Umbilical cord (tissue), 2 donors: ENCODE measurements around the gene THSD4. TPM values are rescaled to one million over a fixed set of nuclear protein-coding genes. Genes with fewer than 3 reads are reported as not detected.
"Not testable (repeated sequence)": the region's sequence is repeated elsewhere in the genome, so short reads cannot be mapped to it uniquely, and the experiment has no call there.

ENCODE experiments used
- DNase-seq: peaks from one replicate; pipeline ENCODE4 v3.0.0-alpha.2; 2015; ENCODE audit warnings: low spot score
- total RNA-seq: library from RNA; depleted of rRNA; stranded (reverse); fragments of >200 nt; gene quantifications from one replicate; pipeline ENCODE4 v1.2.3, GENCODE V29; 2014; ENCODE audit warnings: low replicate concordance; ENCODE audit not compliant: insufficient read depth

The THSD4 gene
- total RNA-seq, 1 donor from 2014 or later: 9.1 TPM

DNA sequence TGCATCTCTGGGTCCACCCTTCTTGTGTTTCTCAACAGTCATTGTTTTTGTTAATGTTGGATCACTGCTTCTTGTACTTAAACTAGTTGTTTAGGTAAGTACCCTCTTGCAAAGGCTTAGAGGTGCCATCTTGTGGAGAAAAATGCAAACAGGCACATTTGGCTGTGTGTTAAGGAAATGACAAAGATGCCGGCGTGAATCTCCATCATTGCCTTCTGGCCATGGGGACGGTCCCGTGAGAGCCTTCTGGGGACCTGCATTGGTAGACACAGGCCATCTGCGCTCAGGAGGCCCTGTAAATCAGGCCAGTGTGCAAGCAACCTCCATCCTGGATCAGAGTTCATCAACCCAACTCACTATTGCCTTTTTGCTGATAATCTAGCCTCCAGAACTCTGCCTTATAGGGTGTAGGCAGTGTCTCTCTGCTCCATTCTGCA is 536.5 kb downstream of the THSD4 start:
- DNase-seq: peak; percentile 69

DNA sequence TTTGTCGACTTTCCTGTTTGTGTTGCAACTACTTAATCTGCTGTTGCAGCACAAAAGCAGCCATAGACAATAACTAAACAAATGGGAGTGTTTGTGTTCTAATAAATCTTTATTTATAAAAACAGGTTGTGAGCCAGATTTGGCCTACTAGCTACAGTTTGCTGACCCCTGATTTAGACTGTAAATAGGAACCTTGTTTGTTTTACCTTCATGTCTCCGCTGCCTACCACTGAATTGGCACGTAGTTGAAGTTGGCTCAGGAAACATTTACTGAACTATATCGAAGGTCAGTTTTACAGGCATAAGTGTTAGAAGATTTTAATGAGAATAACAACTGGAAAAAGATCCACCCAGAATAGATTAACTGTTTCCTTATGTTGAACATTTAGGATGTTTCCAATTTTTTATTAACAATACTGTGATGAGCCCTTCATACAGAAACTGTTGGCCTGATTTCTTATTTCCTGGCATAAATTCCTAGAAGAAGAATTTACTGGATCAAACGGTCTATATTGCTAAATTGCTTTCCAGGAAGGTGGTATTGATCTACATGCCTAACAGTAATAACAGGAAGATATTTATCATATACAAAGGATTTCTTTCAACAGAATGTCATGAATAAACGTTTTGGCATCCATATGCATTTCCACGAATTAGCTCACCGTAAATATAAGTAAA is 538.9 kb downstream of the THSD4 start:
- DNase-seq: no peak

DNA sequence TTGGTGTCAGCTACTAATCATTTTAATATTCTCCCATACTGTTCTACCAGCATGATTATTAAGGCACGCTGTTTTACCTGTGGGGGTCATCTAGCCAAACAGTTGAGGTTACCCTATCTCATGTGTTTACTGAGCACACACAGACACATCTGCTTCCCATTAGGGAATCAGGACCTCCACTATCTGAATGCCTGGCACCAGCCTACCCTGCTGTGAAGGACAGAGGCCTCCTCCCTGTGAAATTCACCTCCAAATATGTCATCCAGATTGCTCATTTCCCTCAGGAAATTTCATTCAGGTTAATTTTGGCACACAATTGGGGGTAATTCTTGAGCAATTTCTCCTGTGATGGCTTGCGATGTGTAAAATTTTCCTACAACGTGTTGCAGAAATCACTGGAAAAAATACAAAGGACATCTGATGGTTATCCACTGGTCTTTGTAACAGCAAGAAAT is 539.5 kb downstream of the THSD4 start:
- no peak for DNase-seq

DNA sequence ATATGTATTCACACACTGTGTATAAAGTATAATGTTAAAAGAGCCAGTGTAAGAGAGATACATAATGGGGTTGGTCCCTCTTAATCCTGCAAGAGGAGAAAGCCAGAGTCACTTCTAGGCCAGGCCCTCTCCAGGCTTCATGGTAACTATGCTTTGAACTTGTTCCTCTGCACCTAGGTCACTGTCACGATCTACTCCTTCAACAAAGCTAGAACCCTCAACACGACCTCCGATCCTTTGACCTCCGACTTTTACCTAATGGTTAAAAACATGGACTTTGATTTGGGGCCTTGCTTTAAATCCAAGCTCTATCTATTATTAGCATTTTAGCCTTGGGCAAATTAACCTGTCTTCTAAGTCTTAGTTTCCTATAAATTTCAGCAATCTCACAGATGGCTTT is 541.2 kb downstream of the THSD4 start:
- no peak for DNase-seq

DNA sequence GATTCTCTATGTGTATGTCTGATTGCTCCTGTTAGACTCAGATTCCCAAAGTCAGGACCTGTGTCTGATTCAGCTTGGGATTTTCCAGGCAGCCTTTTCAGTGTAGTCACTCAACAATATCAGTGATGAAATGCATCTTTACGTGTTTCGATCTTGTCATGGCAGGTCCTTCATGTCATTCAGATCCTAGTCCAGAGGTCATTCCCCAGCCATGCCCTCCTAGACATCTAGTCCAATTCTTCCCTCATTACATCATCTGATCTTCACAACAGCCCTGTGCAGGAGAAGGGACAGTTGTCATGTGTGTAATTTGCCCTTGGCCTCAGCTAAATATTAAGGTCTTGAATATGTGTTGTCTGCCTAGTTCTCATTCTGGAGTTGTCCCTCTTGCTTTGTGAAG is 541.9 kb downstream of the THSD4 start:
- no peak for DNase-seq

DNA sequence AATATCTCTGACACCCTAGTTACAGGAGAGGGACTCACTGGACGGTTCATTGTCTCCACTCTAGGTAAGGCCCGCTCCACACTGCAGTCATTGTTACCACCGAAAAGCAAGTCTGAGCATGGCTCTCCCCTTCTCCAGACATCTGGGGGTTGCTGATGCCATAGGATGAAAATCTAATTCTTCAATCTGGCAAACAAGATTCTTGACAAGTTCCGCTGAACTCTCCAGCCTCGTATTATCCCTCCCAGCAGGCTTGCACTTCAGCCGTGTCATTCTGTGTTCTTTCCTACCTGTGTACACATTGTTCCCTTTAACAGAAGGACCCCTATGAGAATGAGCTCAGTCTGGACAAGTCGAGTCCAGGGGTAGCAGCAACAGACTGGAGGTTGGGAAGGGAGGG is 542.8 kb downstream of the THSD4 start:
- DNase-seq: no peak

DNA sequence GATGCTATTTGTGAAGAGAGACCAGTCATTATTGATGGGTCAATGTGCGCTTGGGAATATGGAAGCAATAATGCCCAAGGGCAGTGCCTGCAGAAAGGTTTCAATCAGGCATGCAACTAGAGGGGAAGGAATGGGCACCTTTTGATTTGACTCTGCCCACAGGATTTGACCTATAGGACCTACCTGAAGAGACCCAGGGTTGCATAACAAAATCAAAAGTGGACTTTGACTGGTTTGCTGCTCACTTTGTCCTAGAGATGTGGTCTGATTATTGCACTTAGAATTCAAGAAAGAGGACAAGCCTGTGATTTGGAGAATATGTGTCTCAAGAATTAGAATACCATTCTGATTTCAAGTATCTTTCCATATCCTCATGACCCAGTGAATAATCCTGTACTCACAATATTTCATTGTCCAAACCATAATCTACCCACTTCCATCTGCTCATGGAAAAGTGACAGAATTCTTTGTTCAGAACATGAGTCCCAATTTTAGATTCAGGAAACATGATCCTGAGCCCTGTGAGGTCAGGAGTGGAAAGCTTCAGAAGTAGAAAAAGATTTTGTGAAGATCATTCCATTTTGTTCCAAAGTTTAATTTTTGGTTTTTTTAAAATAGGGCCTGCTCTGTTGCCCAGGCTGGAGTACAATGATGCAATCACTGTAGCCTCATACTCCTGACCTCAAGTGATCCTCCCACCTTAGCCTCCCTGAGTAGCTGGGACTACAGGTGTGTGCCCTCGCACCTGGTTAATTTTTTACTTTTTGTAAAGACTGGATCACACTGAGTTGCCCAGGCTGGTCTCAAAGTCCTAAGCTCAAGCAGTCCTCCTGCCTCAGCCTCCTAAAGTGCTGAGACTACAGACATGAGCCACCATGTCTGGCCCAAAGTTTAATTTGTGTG is 543.8 kb downstream of the THSD4 start:
- no peak for DNase-seq

DNA sequence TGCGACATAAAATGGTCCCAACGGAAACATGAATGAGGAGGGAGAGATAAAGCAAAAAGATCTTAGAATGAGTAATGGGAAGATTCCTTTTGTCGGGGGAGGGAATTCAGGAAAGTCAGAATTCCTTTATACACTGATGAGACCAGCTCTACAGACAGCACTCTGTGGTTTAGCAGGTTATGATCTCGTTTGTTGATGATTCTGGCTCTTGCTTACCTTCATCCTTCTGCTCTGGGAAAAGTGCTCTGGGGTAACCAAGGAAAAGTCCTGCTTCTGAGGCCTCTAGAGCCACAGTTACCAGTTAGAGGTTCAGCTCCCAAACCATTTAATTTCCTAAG is 544.4 kb downstream of the THSD4 start:
- no peak for DNase-seq

DNA sequence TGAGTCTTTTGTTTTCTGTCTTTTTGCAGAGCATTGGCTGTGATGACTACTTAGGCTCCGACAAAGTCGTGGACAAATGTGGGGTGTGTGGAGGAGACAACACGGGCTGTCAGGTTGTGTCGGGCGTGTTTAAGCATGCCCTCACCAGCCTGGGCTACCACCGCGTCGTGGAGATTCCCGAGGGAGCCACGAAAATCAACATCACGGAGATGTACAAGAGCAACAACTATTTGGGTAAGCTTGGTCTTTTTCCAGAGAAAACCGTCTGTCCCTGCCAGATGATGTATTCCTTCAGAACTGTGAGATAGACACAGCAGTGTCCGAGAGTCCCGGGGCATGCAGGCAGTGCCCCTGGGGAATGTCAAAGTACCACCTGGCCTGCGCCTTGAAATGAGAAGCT is 545.2 kb downstream of the THSD4 start:
- no peak for DNase-seq

DNA sequence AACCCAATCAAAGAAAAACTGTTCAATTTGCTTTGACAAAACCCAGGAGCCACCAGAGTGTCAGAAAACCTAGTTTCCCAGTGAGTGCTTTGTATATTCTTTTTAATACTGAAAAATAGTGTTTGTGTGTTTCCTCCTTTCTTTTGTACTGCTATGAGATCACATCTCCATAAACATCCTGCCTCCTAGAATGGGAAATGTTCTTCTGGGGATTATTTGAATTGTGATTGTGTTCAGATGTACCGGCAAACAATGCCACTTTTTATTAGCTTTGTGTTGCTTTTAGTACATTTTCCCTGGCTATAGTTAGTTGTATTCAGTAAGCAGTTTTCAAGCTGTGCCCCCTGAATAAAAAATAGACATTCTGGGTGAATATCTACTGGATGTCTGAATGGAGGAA is 547.0 kb downstream of the THSD4 start:
- no peak for DNase-seq

DNA sequence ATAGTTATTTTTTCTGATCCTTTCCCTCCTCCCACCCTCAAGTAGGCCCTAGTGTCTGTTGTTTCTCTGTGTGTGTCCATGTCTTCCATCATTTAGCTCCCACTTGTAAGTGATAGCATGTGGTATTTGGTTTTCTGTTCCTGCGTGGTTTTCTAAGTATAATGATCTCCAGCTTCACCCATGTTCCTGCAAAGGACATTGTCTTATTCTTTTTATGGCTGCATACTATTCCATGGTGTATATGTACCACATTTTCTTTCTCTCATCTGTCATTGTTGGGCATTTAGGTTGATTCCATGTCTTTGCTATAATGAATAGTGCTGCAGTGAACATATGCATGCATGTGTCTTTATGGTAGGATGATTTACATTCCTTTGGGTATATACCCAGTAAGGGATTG is 549.4 kb downstream of the THSD4 start:
- DNase-seq: no peak

DNA sequence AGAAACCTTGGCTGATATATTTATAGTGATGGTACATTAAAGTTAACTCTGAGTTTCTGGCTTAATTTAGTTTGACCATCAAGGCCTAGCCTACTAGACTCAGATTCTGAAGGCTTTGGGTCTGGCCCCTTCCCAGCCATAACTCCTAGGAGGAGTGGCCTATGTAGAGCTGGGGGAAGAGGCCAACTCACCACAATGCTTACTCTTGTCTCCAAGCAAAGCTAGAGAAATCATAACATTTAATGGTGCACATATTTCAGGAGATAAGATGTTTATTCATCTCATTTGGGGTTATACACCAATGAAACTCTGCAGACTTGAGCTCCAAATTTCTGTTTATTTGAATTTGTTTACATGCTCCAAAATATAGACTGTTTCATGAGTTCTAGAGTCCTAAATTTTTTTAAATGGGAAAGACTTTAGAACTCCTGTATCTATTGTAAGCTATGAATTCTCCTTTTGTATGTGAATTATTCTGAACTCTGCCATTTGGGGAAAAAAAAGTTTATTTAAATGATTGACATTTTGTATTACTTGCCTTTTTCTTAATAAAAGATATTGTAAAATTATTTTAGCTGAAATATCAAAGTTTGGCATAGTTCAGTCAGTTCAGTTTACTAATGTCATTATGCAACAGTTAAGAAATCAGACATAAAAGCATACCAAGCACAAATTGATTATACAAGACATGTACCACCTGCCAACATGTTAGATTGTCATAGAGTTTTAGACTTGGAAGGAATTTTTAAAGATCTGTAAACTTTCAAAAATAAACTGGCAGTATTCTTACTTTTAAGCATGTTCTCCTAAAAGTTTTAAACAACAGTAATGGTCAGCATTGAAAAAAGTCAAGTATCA is 551.7 kb downstream of the THSD4 start:
- no peak for DNase-seq

DNA sequence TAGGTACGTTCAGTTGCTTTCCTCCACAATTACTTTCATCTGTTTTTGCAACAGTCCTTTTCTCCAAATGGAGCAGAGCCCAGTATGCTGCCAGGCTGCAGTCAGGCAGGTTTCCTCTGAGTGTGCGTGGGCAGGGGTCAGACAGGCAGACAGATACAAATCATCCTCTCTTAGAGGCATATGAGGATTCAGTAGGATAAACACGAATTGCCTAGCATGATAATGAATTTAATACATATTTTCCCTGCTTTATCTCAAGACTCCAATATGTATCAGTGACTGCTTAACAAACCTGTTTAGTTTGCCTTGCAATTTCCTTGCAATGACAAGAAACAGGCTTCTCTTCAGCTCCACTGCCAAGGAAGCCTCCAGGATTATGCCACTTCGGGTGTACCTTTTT is 554.4 kb downstream of the THSD4 start:
- DNase-seq: peak; percentile 38

DNA sequence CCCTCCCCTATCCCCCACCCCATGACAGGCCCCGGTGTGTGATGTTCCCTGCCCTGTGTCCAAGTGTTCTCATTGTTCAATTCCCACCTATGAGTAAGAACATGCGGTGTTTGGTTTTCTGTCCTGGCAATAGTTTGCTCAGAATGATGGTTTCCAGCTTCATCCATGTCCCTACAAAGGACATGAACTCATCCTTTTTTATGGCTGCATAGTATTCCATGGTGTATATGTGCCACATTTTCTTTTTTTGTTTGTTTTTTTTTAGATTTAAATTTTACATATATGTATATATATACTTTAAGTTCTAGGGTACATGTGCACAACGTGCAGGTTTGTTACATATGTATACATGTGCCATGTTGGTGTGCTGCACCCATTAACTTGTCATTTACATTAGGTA is 555.0 kb downstream of the THSD4 start:
- DNase-seq: not testable (repeated sequence)

DNA sequence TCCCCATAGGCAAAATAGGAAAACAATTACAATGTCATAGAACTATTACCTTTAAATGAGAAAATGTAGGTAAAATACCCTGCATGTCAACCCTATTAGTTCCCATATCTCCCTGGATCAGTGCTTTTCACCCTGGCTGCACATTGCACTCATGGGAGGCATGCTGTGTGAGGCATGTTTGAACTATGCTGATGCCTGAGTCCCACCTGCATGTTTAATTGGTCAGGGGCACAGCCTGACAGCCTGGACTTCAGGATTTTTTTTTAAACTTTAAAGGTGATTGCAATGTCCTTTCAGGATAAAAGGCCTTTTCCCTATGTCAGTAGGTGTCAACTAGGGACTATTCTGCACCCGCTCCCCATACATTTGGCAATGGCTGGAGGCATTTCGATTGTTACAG is 559.1 kb downstream of the THSD4 start:
- no peak for DNase-seq

DNA sequence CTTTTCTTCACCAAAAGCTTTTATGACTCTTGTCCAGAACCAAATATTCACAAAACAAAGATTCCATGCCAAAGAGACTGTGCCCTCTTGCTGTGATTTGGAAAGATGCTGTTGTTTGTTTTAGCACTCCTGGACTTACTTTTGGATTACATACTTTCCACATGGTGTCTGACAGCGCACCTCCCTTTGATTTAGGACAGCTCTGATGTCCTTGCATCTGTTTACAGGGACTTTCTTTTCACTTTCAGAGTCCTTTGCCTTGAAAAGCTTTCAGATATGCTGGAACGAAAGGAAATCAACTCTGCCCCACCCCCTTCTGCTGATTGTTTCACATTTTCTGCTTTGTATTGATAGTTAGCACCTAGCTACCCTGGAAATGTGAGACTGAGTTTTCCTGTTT is 562.1 kb downstream of the THSD4 start:
- DNase-seq: no peak

DNA sequence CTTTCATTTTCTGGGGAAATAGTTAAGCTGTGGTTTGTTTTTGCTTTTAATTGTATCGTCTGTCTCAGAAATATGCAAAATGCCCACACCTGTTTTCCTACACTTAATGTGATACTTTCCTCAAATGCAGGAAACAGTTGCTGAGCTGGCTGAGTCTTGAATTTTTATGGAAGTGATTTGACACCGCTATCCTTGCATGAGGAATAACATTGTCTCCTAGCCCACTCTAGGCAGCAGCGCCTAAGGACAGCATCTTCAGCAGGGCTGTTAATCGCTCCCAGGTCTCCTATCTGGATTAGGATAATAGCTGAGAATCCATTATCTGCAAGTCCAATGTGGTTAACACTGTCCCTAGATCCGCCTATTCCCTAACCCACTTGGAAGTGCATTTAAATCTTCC is 562.5 kb downstream of the THSD4 start:
- no peak for DNase-seq

DNA sequence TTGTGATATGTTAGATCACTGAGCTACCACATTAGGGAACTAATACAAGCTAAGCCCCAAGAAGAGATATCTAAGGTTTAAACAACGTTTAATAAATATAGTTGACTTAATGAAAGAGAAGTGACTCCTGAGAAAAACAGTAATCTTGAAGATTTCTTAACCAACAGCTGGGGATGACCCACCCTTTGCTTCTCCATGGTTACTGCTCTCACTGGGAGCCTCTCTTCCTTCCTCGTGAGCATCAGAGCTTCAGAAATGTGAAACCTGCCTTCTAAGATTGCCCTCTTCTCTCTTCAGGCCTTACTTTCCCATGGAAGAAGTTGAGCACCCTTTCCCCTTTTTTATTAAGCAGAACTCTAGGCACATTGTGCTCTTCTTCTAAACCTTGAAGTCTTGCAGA is 562.9 kb downstream of the THSD4 start:
- DNase-seq: peak; percentile 64

DNA sequence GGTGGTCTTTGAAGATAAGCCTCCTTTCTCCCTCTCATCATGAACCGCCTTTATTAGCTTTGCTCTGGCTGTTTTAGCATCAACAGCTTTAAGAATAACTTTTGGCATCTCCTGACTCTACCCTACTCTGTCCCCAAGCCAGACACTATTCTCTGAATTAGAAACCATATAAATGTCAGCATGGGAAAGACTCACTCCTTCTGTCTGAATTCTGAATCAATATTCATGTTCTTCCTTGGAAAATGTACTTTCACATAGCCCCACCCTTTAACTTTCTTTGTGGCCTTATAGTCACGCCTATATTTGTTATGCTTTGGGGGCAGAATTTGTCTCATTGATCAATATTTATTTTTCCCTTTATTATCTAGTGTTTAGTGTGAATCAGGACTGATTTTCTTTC is 563.3 kb downstream of the THSD4 start:
- DNase-seq: no peak

DNA sequence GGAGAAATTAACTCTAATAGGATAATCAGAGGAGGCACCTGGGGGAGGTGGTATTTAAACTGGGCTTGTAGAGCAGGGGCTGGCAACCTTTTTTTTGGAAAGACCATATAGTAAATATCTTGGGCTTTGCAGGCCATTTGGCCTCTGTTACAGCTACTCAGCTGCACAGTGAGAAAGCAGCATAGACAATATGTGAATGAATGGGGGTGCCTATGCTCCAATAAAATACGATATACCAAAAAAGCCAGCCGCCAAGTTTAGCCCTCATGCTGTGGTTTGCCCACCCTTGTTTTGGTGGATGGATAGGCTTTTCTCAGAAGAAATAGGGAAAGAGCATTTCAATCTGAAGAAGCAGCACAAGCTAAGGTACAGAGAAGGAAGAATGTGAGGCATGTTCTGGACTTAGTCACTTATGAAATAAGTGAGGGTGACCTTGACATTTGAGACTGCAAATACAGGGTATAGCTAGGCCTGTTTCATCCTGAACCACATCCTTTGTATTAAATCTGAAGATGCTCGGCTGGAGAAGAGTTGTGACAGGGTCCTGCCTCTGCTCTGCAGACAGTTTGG is 564.0 kb downstream of the THSD4 start:
- no peak for DNase-seq

DNA sequence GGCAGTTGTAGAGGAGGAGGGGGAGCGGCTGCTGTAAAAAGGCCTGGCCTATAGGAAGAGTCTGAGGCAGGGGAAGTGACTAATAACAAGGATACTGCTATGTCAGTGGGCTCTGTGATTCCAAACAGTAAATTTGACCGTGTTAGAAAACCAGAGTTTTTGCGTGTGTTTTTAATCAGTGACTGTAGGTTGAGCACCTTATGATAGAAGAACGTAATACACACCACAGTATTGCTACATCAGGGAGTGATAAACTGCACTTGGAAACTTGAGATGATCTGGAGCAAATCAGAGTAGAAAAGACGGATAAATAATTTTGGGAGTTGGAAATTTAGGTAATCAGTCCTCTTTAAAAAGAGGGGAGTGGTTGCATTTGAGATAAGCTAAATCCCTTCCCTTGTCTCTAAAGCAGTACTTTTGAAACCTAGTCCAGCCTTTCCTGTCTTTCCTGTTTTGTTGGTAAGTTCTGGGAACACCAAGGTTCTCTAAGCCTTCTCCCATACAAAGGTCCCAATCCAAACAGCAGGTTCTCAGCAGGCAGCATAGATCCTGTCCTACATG is 564.6 kb downstream of the THSD4 start:
- DNase-seq: peak; percentile 35

DNA sequence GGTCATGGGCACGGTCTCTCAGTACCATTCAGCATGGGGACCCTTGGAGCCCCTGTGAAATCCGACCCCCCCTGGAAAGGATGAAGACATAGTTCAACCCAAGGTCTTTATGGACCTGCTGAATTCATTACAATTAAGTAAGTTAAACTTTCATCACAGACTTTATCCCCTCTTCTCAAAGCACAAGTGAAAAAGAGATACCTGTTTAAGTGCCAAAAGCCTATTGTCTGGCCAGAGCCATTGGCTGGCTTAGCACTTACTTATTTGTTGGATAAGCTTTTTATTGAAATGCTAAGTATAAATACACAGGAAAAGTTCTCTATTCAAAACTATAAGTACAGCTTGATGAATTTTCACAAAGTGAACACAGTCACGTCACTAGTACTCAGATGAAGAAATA is 566.7 kb downstream of the THSD4 start:
- no peak for DNase-seq
